Endodermal cell (in vitro differentiated cells): ENCODE data around the gene TOMM40L. TPM values are rescaled to one million over a fixed set of nuclear protein-coding genes. Genes with fewer than 3 reads are reported as not detected.
"Not testable (repeated sequence)": the region's sequence is repeated elsewhere in the genome, so short reads cannot be mapped to it uniquely, and the experiment has no call there.

Source experiments
- DNase-seq: peaks from one replicate; pipeline ENCODE4 v3.0.0-alpha.2; 2017
- H3K27ac ChIP-seq: 2 replicates; pipeline ENCODE4 v1.5.1; 2013; ENCODE audit warnings: mild to moderate bottlenecking, low read depth, low read length, moderate library complexity
- H3K27me3 ChIP-seq: 2 replicates; pipeline ENCODE4 v1.6.1; 2013; ENCODE audit warnings: mild to moderate bottlenecking, low read length, moderate library complexity; ENCODE audit not compliant: insufficient read depth, control insufficient read depth, poor library complexity, severe bottlenecking
- H3K36me3 ChIP-seq: 2 replicates; pipeline ENCODE4 v1.7.0; 2013; ENCODE audit warnings: mild to moderate bottlenecking, low read length, moderate library complexity; ENCODE audit not compliant: control insufficient read depth, insufficient read depth
- H3K4me1 ChIP-seq: one replicate; pipeline ENCODE4 v1.7.0; 2013; ENCODE audit warnings: low read length; ENCODE audit not compliant: control insufficient read depth, insufficient read depth
- H3K4me3 ChIP-seq: 2 replicates; pipeline ENCODE4 v1.5.1; 2013; ENCODE audit warnings: mild to moderate bottlenecking, low read length, moderate library complexity
- H3K9ac ChIP-seq: 2 replicates; pipeline ENCODE4 v1.6.1; 2013; ENCODE audit warnings: mild to moderate bottlenecking, low read length, moderate library complexity; ENCODE audit not compliant: poor library complexity, severe bottlenecking; ENCODE audit errors: extremely low read depth
- H3K9me3 ChIP-seq: 2 replicates; pipeline ENCODE4 v1.6.1; 2013; ENCODE audit warnings: mild to moderate bottlenecking, low read length, moderate library complexity; ENCODE audit not compliant: control insufficient read depth
- H3K27ac Mint-ChIP-seq: 2 replicates; pipeline ENCODE4 v1.8.0; 2020; ENCODE audit warnings: mixed read lengths
- H3K27me3 Mint-ChIP-seq: 2 replicates; pipeline ENCODE4 v1.8.0; 2021; ENCODE audit warnings: mild to moderate bottlenecking, mixed read lengths; ENCODE audit not compliant: insufficient read depth
- H3K36me3 Mint-ChIP-seq: 2 replicates; pipeline ENCODE4 v1.8.0; 2020; ENCODE audit warnings: low read depth, mixed read lengths
- H3K4me1 Mint-ChIP-seq: 2 replicates; pipeline ENCODE4 v1.8.0; 2020; ENCODE audit warnings: mixed read lengths
- H3K4me3 Mint-ChIP-seq: 2 replicates; pipeline ENCODE4 v1.8.0; 2020; ENCODE audit warnings: mild to moderate bottlenecking, moderate library complexity, mixed read lengths
- H3K9me3 Mint-ChIP-seq: 2 replicates; pipeline ENCODE4 v1.8.0; 2020; ENCODE audit warnings: mild to moderate bottlenecking, mixed read lengths
- WGBS, 2 experiments: methylation state at CpG; one replicate each; pipeline versions ENCODE4 v1.1.5 to v1.1.7; 2013; ENCODE audit warnings: missing lambda C conversion rate in 2 of 2, mixed read lengths in 1 of 2; ENCODE audit not compliant: insufficient coverage in 1 of 2, insufficient read length in 1 of 2; 5-methylcytosine and 5-hydroxymethylcytosine counted together
- total RNA-seq, 2 donors: library from RNA; stranded (reverse); fragmentation: NEBNext Ultra II Directional in 1 of 2; extraction: Animal tissue kit (Norgen Biotek cat#: 25700) in 1 of 2; gene quantifications; 2 replicates in 1 of 2; 3 replicates in 1 of 2; pipeline ENCODE4 v1.2.1, GENCODE V29; 2021
- TF ChIP-seq, protein P1 (sequence below): fragments of 200-600 bp; sonication (generic); conservative IDR thresholded peaks from 2 replicates; pipeline ENCODE4 v1.5.0; 2021; ENCODE audit warnings: antibody characterized with exemption, mild to moderate bottlenecking

The TOMM40L gene
- total RNA-seq, 2 donors from 2014 or later = 9.0 to 11.6 TPM

DNA sequence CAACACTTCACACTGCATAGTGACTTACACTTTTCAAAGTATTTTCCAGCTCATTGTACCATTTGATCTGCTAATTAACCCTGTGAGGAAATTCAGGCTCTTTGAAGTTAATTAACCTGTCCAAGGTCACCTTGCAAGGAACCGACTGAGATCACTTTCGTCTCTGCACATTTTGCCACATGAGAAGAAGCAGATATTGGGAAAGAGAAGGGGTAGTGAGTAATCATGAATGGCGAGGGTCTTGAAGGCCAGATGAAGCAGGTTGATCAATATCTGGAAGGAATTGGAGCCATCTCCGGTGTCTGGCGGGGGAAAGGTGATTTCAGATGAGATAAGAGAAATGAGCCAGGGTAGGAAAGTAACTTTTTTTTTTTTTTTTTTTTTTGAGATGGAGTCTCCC, 5.9 kb upstream of the TOMM40L start:
- no peak overlapping the region for H3K4me3 Mint-ChIP-seq
- WGBS, 2 experiments = 95 to 98% methylated on average over 4 to 5 of the region's 5 CpGs
- DNase-seq = no peak

DNA sequence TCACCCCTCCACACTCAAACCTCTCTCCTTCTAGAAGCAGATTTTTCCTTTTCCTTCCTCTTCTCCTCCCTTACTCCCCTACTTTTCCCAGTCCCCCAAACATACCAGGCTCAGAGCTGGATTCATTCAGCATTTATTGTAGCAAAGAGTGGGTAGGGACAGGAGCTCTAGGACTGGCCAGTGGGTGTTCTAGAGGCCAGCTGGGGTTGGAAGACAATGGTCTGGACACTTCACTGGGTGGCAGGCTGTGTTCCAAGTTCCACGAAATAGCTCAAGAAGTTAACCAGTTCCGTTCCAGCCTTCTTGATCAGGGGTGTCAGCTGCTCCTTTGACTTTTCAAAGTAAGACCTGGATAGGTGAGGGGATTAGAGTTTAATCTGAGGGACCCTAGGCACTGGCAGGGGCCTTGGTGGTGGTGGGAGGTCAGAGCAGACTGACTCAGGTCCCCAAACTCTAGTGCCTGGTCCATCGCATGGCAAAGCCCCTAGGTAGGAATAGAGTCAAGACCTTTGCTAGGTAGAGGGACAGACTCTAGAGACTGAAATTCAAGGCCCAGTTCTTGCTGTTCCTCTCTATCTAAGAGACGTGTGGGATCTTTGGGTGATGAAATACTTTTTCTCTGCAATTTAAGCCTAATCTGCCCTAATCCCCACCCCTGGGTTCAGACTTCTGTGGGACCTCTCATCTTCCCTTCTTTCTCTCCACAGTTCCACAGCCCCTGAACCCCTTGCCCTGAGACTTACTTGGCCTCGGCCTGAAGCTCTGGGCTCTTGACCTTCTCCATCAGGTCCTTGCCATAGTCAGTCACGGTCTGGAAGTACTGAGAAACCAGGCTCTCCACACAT, 3.5 kb upstream of the TOMM40L start:
- TF ChIP-seq, protein P1, sequence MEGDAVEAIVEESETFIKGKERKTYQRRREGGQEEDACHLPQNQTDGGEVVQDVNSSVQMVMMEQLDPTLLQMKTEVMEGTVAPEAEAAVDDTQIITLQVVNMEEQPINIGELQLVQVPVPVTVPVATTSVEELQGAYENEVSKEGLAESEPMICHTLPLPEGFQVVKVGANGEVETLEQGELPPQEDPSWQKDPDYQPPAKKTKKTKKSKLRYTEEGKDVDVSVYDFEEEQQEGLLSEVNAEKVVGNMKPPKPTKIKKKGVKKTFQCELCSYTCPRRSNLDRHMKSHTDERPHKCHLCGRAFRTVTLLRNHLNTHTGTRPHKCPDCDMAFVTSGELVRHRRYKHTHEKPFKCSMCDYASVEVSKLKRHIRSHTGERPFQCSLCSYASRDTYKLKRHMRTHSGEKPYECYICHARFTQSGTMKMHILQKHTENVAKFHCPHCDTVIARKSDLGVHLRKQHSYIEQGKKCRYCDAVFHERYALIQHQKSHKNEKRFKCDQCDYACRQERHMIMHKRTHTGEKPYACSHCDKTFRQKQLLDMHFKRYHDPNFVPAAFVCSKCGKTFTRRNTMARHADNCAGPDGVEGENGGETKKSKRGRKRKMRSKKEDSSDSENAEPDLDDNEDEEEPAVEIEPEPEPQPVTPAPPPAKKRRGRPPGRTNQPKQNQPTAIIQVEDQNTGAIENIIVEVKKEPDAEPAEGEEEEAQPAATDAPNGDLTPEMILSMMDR = no peak
- H3K9ac ChIP-seq = no peak overlapping the region
- no peaks in the 10 kb centered on the region for H3K27me3 ChIP-seq
- H3K4me3 Mint-ChIP-seq = peak overlapping the region; percentile 48
- H3K4me3 ChIP-seq = peak overlapping the region; percentile 76
- no peak overlapping the region for H3K27ac ChIP-seq
- no peaks in the 10 kb centered on the region for H3K9me3 Mint-ChIP-seq
- WGBS, 2 experiments = 97% methylated on average over 3 to 6 of the region's 6 CpGs
- H3K27ac Mint-ChIP-seq = no peak overlapping the region
- H3K9me3 ChIP-seq = no peaks in the 10 kb centered on the region
- H3K27me3 Mint-ChIP-seq = no peaks in the 10 kb centered on the region
- H3K36me3 ChIP-seq = no peaks in the 10 kb centered on the region
- peaks cover 14% of the 10 kb centered on the region for H3K4me1 ChIP-seq
- DNase-seq = no peak
- peaks cover 12% of the 10 kb centered on the region for H3K36me3 Mint-ChIP-seq
- H3K4me1 Mint-ChIP-seq = peaks cover 72% of the 10 kb centered on the region

More for the DNA sequence above, 5.9 kb upstream of the TOMM40L start:
- TF ChIP-seq, protein P1 = no peak
- H3K4me1 ChIP-seq = peaks cover 8% of the 10 kb centered on the region
- H3K36me3 Mint-ChIP-seq = peaks cover 15% of the 10 kb centered on the region
- no peaks in the 10 kb centered on the region for H3K9me3 ChIP-seq
- no peaks in the 10 kb centered on the region for H3K27me3 Mint-ChIP-seq
- H3K4me1 Mint-ChIP-seq = peaks cover 64% of the 10 kb centered on the region
- H3K36me3 ChIP-seq = peaks cover 4% of the 10 kb centered on the region
- H3K4me3 ChIP-seq = no peak overlapping the region
- no peak overlapping the region for H3K27ac Mint-ChIP-seq
- H3K9me3 Mint-ChIP-seq = no peaks in the 10 kb centered on the region
- H3K27ac ChIP-seq = no peak overlapping the region
- no peak overlapping the region for H3K9ac ChIP-seq
- no peaks in the 10 kb centered on the region for H3K27me3 ChIP-seq

DNA sequence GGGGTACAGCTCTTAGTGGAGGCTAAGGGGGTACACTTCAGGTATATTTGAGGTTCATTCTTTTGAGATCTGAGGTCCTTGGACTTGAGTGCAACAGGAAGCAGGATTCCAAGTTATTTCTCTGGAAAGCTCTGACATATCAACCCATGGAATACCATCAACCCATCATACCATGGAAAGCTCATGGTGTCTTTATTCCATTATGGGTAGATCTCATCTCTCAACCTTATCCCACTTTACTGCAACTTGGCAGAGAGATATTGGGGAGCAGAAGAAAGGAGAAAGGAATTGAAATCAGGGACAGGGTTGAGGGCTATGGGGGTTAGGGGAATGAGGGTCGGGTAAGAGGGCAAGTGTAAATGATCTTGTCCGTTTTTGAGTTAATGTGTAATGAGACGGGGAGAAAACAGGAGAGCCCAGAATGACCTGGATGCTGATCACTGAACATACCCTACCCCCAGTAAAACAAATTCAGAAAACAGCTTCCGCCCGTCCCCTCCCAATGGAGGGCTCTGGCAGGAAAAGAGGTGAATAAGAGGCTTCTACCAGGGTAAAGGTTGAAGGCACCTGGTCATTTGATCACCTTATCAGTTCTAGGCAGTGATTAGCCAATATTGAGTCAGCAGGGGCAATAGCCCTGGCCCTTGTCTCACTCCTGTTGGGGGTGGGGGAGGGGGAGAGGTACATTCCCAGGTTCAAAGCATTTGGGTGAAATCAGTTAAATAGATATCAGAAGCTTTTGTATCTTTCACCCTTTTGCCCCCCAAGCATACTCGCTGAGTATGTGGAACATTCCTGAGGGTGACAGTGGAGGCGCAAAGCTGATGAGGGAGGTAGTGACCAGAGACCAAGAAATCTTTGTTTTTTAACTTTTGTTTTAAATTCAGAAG, 1.8 kb upstream of the TOMM40L start:
- H3K27me3 ChIP-seq = no peaks in the 10 kb centered on the region
- Mint-ChIP-seq H3K27me3 (no peaks in the 10 kb centered on the region), H3K4me3 (peak overlapping the region; percentile 48), H3K36me3 (peaks cover 20% of the 10 kb centered on the region), H3K4me1 (peaks cover 57% of the 10 kb centered on the region), H3K27ac (peak overlapping the region; percentile 85), H3K9me3 (no peaks in the 10 kb centered on the region)
- peaks cover 14% of the 10 kb centered on the region for H3K4me1 ChIP-seq
- H3K4me3 ChIP-seq = peak overlapping the region; percentile 76
- 87 to 97% methylated on average over 4 to 7 of the region's 7 CpGs for WGBS, 2 experiments
- H3K36me3 ChIP-seq = peaks cover 13% of the 10 kb centered on the region
- DNase-seq = peak; percentile 71
- TF ChIP-seq, protein P1 = no peak
- H3K9me3 ChIP-seq = no peaks in the 10 kb centered on the region
- no peak overlapping the region for H3K27ac ChIP-seq
- H3K9ac ChIP-seq = no peak overlapping the region

DNA sequence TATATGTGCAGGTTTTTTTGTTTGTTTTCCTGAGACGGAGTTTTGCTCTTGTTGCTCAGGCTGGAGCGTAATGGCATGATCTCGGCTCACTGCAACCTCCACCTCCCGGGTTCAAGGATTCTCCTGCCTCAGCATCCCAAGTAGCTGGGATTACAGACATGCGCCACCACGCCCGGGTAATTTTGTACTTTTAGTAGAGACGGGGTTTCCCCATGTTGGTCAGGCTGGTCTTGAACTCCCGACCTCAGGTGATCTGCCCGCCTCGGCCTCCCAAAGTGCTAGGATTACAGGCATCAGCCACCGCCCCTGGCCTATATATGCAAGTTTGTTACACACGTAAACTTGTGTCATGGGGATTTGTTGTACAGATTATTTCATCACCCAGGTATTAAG, 1.2 kb upstream of the TOMM40L start:
- not testable (repeated sequence) for H3K27me3 ChIP-seq, H3K4me3 ChIP-seq, H3K9me3 Mint-ChIP-seq, H3K9ac ChIP-seq, H3K27ac ChIP-seq, H3K27me3 Mint-ChIP-seq, H3K9me3 ChIP-seq, DNase-seq, H3K4me3 Mint-ChIP-seq
- Histone ChIP-seq H3K36me3 (peaks cover 14% of the 10 kb centered on the region), H3K4me1 (peaks cover 14% of the 10 kb centered on the region)
- Mint-ChIP-seq H3K27ac (peak overlapping the region; percentile 85), H3K4me1 (peaks cover 51% of the 10 kb centered on the region), H3K36me3 (peaks cover 20% of the 10 kb centered on the region)
- WGBS, 2 experiments = 87 to 95% methylated on average over 12 to 13 of the region's 13 CpGs
